Upper lobe of right lung (tissue), 1 donor: Measurements from ENCODE around the gene VAV3. TPM values are rescaled to one million over a fixed set of nuclear protein-coding genes. Genes with fewer than 3 reads are reported as not detected.

ENCODE experiments used
- ATAC-seq: fragments of 200-7000 bp; cut with Tn5 transposase; one replicate; pipeline ENCODE4 v1.9.1; 2020; ENCODE audit warnings: mild to moderate bottlenecking, moderate library complexity
- DNase-seq: peaks from one replicate; pipeline ENCODE4 v3.0.0-alpha.2; 2020
- H3K27ac ChIP-seq: fragments of 200-600 bp; one replicate; pipeline ENCODE4 v1.8.0; 2022
- H3K27me3 ChIP-seq: fragments of 200-600 bp; one replicate; pipeline ENCODE4 v1.8.0; 2022; ENCODE audit warnings: mild to moderate bottlenecking
- H3K36me3 ChIP-seq: fragments of 200-600 bp; one replicate; pipeline ENCODE4 v1.8.0; 2022
- H3K4me1 ChIP-seq: fragments of 200-600 bp; one replicate; pipeline ENCODE4 v1.8.0; 2022
- H3K4me3 ChIP-seq: fragments of 200-600 bp; one replicate; pipeline ENCODE4 v1.8.0; 2022; ENCODE audit warnings: mild to moderate bottlenecking
- H3K9me3 ChIP-seq: fragments of 200-600 bp; one replicate; pipeline ENCODE4 v1.8.0; 2022
- intact Hi-C: fragments of 100-400 bp; cut with DNase I; formaldehyde crosslinking; loops from one replicate; pipeline ENCODE4 v1.11.0; 2022
- total RNA-seq: library from RNA; stranded (reverse); fragmentation: NEBNext Ultra II Directional; extraction: Animal tissue kit (Norgen Biotek cat#: 25700); gene quantifications from one replicate; pipeline ENCODE4 v1.2.1, GENCODE V29; 2021
- TF ChIP-seq, protein P1 (sequence below): fragments of 200-600 bp; IDR thresholded peaks from one replicate; pipeline ENCODE4 v1.8.0; 2022; ENCODE audit warnings: antibody characterized with exemption
- donor health status: DM: no; HTN: yes; CAD: no; lungs with severe emphysema.

Gene VAV3
- total RNA-seq, 1 donor from 2014 or later, result 8.5 TPM

DNA sequence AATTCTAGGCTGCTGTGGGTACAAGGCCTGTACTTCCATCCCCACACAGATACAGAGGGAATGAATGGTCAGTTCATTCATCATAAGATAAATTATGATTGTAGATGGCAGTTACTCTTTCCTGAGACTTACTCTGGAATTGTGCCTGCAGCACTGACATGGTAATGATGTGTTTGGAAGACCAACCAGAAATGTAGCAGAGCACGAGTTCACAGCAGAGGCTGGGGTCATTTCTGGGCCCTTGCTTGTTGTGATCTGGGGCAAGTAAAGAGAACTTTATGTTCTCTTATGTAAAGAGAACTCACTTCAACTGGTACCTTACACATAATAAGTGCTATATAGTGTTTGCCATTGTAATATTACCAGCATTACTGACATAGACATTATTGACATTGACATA is 412.2 kb downstream of the VAV3 start:
- H3K9me3 ChIP-seq, result no peaks in the 10 kb centered on the region
- H3K4me3 ChIP-seq, result no peak overlapping the region
- H3K27ac ChIP-seq, result no peak overlapping the region
- DNase-seq (no peak), ATAC-seq (no peak)
- H3K27me3 ChIP-seq, result no peaks in the 10 kb centered on the region
- H3K4me1 ChIP-seq, result no peaks in the 10 kb centered on the region
- intact Hi-C loops, result no loop called here
- no peaks in the 10 kb centered on the region for H3K36me3 ChIP-seq
- TF ChIP-seq, protein P1, sequence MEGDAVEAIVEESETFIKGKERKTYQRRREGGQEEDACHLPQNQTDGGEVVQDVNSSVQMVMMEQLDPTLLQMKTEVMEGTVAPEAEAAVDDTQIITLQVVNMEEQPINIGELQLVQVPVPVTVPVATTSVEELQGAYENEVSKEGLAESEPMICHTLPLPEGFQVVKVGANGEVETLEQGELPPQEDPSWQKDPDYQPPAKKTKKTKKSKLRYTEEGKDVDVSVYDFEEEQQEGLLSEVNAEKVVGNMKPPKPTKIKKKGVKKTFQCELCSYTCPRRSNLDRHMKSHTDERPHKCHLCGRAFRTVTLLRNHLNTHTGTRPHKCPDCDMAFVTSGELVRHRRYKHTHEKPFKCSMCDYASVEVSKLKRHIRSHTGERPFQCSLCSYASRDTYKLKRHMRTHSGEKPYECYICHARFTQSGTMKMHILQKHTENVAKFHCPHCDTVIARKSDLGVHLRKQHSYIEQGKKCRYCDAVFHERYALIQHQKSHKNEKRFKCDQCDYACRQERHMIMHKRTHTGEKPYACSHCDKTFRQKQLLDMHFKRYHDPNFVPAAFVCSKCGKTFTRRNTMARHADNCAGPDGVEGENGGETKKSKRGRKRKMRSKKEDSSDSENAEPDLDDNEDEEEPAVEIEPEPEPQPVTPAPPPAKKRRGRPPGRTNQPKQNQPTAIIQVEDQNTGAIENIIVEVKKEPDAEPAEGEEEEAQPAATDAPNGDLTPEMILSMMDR, result no peak

DNA sequence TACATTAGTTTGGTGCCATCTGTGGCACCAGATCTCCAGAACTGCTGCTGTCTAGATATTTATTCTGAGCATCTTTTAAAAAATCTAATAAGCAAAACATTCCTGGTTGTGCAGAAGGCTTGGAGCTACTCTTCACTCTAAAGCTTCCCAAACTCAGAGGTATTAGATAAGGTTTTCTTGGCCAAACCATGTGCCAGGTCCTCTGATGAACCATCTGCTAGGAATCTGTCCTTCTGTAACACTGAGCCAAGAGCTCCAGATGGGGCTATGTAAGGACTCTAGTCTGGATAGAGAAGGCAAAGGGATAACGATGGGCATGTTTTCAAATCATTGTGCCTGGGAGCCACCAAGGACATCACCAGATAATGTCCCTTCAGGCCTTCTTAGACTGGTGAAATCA is 413.5 kb downstream of the VAV3 start:
- intact Hi-C loops, result no loop called here
- Histone ChIP-seq H3K4me3 (no peak overlapping the region), H3K27me3 (no peaks in the 10 kb centered on the region), H3K4me1 (no peaks in the 10 kb centered on the region), H3K27ac (no peak overlapping the region), H3K9me3 (no peaks in the 10 kb centered on the region), H3K36me3 (no peaks in the 10 kb centered on the region)
- no peak for DNase-seq
- ATAC-seq, result no peak
- TF ChIP-seq, protein P1, result no peak

DNA sequence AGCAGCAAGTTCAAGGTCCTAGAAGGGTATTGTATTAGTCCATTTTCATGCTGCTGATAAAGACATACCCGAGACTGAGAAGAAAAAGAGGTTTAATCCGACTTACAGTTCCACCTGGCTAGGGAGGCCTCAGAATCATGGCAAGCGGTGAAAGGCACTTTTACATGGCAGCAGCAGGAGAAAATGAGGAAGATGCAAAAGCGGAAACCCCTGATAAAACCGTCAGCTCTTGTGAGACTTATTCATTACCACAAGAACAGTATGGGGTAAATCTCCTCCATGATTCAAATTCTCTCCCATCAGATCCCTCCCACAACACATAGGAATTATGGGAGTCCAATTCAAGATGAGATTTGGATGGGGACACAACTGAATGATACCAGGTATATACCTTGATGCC is 414.6 kb downstream of the VAV3 start:
- TF ChIP-seq, protein P1, result no peak
- Histone ChIP-seq H3K27ac (no peak overlapping the region), H3K4me3 (no peak overlapping the region), H3K36me3 (no peaks in the 10 kb centered on the region), H3K9me3 (no peaks in the 10 kb centered on the region), H3K27me3 (no peaks in the 10 kb centered on the region), H3K4me1 (no peaks in the 10 kb centered on the region)
- intact Hi-C loops, result no loop called here
- ATAC-seq (no peak), DNase-seq (no peak)

DNA sequence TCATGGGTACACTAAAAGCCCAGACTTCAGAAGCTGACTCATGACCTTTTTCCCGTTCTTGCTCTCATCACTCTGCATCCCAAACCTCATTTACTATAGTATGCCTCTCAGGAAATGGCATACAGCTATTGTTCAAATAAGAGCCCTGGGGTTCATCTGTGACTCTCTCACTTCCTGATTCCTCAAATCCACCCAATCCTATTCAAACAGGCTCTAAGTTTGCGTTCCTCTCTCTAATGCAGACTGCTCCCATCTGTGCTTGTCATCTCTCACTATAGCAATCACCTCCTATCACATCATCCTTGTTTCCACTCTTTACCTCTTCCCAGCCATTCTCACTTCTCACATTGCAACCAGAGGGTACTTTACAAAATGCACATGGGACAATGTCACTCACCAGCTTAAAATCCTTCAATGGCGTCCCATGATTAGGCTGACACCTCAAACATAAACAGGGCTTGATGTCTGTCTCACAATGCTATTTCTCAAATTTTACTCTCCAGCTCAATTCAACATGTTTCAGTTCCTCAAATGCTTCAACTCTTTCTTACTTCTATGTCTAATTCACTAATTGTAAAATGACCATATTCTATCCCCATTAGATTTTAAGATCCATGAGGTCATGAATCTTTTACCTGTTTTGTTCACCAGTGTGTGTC is 415.7 kb downstream of the VAV3 start:
- Histone ChIP-seq H3K36me3 (no peaks in the 10 kb centered on the region), H3K4me3 (no peak overlapping the region), H3K4me1 (no peaks in the 10 kb centered on the region), H3K27me3 (no peaks in the 10 kb centered on the region), H3K27ac (no peak overlapping the region), H3K9me3 (no peaks in the 10 kb centered on the region)
- DNase-seq (no peak), ATAC-seq (no peak)
- intact Hi-C loops, result no loop called here
- TF ChIP-seq, protein P1, result no peak

DNA sequence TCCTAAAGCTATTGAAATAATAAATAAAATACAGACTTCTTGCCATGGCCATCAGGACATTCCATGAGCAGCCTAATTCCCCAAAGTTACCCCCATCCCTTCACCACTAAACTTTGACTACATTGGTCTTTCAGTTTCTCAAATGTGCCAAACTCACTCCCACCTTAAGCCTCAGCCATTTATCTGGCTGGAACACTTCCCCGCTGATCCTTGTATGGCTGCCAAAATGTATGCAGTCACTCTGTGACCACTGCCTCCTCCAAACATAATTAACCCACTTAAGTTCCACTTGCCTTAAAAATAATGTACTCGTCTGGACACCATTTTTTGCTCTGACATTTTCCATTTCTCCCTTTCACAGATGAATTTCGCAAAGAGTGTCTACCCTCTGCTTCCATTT is 416.7 kb downstream of the VAV3 start:
- H3K27ac ChIP-seq, result no peak overlapping the region
- TF ChIP-seq, protein P1, result no peak
- no peak for DNase-seq
- no peaks in the 10 kb centered on the region for H3K27me3 ChIP-seq
- no peak overlapping the region for H3K4me3 ChIP-seq
- H3K36me3 ChIP-seq, result no peaks in the 10 kb centered on the region
- intact Hi-C loops, result no loop called here
- ATAC-seq, result no peak
- no peaks in the 10 kb centered on the region for H3K4me1 ChIP-seq
- H3K9me3 ChIP-seq, result no peaks in the 10 kb centered on the region
